H1 (cell line): ENCODE data around the gene AGR2. TPM values are rescaled to one million over a fixed set of nuclear protein-coding genes. Genes with fewer than 3 reads are reported as not detected.

Source experiments
- CBX5 ChIP-seq: fragments of 300-800, 300-1000 bp; sonication (generic); IDR thresholded peaks from 2 replicates; pipeline ENCODE4 v1.7.1; 2016; ENCODE audit warnings: antibody characterized with exemption, low read length, low read depth
- FOSL1 ChIP-seq: IDR thresholded peaks from 2 replicates; pipeline ENCODE4 v1.6.1; 2011; ENCODE audit warnings: mild to moderate bottlenecking, low read depth, low read length, moderate library complexity; ENCODE audit not compliant: insufficient read depth
- JUND ChIP-seq: IDR thresholded peaks from 2 replicates; pipeline ENCODE4 v1.6.1; 2011; ENCODE audit warnings: mild to moderate bottlenecking, improper control_type of control experiment, low read length
- KDM1A ChIP-seq: fragments of 200-600, 300-600 bp; sonication (generic); IDR thresholded peaks from 2 replicates; pipeline ENCODE4 v1.7.1; 2016; ENCODE audit warnings: mild to moderate bottlenecking, low read length, borderline replicate concordance
- NANOG ChIP-seq: IDR thresholded peaks from 2 replicates; pipeline ENCODE4 v1.6.1; 2011; ENCODE audit warnings: low read length, low read depth, mild to moderate bottlenecking, inconsistent platforms; ENCODE audit not compliant: insufficient read depth, poor library complexity, severe bottlenecking
- SP1 ChIP-seq: IDR thresholded peaks from 2 replicates; pipeline ENCODE4 v1.6.1; 2011; ENCODE audit warnings: low read depth, low read length
- SP2 ChIP-seq: IDR thresholded peaks from 2 replicates; pipeline ENCODE4 v1.6.1; 2012; ENCODE audit warnings: mild to moderate bottlenecking, low read length, inconsistent platforms
- SUZ12 ChIP-seq: fragments of 200-600 bp; sonication (generic); IDR thresholded peaks from 2 replicates; pipeline ENCODE4 v1.6.1; 2012; ENCODE audit warnings: mild to moderate bottlenecking, inconsistent platforms, low read length, moderate library complexity, mixed read lengths
- ZNF274 ChIP-seq: IDR thresholded peaks from 2 replicates; pipeline ENCODE4 v1.7.0; 2012; ENCODE audit warnings: low read length, borderline replicate concordance; ENCODE audit errors: extremely low read depth
- polyA plus RNA-seq, 7 experiments: library from polyadenylated mRNA; depleted of rRNA in 3 of 7; stranded (reverse) in 5 of 7; unstranded in 2 of 7; fragments of >200 nt in 5 of 7; fragments of 200-250 nt in 2 of 7; gene quantifications; 1 replicate in 5 of 7; 2 replicates in 1 of 7; 4 replicates in 1 of 7; pipeline versions ENCODE4 v1.2.1 to v1.2.3, GENCODE V29; 2011 to 2013; ENCODE audit warnings: missing spikeins in 2 of 7, mixed read lengths in 2 of 7
- total RNA-seq: library from RNA; stranded (reverse); fragmentation: NEBNext Ultra II Directional; extraction: Animal tissue kit (Norgen Biotek cat#: 25700); gene quantifications from 2 replicates; pipeline ENCODE4 v1.2.1, GENCODE V29; 2021
- TF ChIP-seq, protein P1 (sequence below): fragments of 300-600 bp; sonication (generic); IDR thresholded peaks from 2 replicates; pipeline ENCODE4 v1.7.1; 2012; ENCODE audit warnings: low read length, moderate library complexity, mild to moderate bottlenecking, inconsistent platforms; ENCODE audit not compliant: insufficient replicate concordance
- TF ChIP-seq, protein P2 (sequence below): IDR thresholded peaks from 2 replicates; pipeline ENCODE4 v1.6.1; 2011; ENCODE audit warnings: low read depth, mild to moderate bottlenecking, low read length; ENCODE audit not compliant: insufficient read depth

Gene AGR2
- total and polyA plus RNA-seq, 2 of the 8 experiments (the other 6 are each of a cell fraction or from before 2014, with no cell fraction given) = not detected

DNA sequence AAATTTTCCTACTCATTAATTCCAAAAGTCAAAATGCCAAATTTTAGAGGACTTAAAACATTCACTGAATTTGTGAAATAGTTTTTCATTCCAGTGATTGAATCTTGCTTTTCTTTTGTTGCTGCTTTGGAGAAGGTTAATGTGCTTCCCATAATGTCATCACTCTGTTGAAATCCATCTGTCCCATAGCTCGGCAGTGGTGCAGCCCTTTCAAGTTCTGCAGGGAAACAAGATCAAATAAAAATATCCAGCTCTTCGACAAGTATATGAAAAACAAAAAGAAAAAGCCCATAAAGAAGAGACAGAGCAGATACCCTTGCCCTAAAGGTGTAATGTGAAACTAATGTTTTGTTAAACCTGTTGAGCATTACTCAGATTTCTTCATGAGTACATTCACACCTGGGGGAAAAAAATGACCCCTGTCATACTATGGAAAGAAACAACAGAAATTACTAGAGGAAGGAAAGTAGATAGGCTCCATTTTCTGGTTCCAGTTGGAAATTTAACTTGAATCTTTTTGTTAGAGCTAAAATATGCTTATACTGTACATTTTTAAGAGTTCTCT lies 41.9 kb upstream of the AGR2 start (continued):
- TF ChIP-seq, protein P1, sequence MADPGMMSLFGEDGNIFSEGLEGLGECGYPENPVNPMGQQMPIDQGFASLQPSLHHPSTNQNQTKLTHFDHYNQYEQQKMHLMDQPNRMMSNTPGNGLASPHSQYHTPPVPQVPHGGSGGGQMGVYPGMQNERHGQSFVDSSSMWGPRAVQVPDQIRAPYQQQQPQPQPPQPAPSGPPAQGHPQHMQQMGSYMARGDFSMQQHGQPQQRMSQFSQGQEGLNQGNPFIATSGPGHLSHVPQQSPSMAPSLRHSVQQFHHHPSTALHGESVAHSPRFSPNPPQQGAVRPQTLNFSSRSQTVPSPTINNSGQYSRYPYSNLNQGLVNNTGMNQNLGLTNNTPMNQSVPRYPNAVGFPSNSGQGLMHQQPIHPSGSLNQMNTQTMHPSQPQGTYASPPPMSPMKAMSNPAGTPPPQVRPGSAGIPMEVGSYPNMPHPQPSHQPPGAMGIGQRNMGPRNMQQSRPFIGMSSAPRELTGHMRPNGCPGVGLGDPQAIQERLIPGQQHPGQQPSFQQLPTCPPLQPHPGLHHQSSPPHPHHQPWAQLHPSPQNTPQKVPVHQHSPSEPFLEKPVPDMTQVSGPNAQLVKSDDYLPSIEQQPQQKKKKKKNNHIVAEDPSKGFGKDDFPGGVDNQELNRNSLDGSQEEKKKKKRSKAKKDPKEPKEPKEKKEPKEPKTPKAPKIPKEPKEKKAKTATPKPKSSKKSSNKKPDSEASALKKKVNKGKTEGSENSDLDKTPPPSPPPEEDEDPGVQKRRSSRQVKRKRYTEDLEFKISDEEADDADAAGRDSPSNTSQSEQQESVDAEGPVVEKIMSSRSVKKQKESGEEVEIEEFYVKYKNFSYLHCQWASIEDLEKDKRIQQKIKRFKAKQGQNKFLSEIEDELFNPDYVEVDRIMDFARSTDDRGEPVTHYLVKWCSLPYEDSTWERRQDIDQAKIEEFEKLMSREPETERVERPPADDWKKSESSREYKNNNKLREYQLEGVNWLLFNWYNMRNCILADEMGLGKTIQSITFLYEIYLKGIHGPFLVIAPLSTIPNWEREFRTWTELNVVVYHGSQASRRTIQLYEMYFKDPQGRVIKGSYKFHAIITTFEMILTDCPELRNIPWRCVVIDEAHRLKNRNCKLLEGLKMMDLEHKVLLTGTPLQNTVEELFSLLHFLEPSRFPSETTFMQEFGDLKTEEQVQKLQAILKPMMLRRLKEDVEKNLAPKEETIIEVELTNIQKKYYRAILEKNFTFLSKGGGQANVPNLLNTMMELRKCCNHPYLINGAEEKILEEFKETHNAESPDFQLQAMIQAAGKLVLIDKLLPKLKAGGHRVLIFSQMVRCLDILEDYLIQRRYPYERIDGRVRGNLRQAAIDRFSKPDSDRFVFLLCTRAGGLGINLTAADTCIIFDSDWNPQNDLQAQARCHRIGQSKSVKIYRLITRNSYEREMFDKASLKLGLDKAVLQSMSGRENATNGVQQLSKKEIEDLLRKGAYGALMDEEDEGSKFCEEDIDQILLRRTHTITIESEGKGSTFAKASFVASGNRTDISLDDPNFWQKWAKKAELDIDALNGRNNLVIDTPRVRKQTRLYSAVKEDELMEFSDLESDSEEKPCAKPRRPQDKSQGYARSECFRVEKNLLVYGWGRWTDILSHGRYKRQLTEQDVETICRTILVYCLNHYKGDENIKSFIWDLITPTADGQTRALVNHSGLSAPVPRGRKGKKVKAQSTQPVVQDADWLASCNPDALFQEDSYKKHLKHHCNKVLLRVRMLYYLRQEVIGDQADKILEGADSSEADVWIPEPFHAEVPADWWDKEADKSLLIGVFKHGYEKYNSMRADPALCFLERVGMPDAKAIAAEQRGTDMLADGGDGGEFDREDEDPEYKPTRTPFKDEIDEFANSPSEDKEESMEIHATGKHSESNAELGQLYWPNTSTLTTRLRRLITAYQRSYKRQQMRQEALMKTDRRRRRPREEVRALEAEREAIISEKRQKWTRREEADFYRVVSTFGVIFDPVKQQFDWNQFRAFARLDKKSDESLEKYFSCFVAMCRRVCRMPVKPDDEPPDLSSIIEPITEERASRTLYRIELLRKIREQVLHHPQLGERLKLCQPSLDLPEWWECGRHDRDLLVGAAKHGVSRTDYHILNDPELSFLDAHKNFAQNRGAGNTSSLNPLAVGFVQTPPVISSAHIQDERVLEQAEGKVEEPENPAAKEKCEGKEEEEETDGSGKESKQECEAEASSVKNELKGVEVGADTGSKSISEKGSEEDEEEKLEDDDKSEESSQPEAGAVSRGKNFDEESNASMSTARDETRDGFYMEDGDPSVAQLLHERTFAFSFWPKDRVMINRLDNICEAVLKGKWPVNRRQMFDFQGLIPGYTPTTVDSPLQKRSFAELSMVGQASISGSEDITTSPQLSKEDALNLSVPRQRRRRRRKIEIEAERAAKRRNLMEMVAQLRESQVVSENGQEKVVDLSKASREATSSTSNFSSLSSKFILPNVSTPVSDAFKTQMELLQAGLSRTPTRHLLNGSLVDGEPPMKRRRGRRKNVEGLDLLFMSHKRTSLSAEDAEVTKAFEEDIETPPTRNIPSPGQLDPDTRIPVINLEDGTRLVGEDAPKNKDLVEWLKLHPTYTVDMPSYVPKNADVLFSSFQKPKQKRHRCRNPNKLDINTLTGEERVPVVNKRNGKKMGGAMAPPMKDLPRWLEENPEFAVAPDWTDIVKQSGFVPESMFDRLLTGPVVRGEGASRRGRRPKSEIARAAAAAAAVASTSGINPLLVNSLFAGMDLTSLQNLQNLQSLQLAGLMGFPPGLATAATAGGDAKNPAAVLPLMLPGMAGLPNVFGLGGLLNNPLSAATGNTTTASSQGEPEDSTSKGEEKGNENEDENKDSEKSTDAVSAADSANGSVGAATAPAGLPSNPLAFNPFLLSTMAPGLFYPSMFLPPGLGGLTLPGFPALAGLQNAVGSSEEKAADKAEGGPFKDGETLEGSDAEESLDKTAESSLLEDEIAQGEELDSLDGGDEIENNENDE = no peak
- TF ChIP-seq SP1 = no peak
- TF ChIP-seq FOSL1 = no peak
- TF ChIP-seq JUND = no peak
- TF ChIP-seq ZNF274 = no peak
- TF ChIP-seq, protein P2, sequence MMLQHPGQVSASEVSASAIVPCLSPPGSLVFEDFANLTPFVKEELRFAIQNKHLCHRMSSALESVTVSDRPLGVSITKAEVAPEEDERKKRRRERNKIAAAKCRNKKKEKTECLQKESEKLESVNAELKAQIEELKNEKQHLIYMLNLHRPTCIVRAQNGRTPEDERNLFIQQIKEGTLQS = no peak
- no peak for TF ChIP-seq NANOG
- no peak for TF ChIP-seq SP2
- TF ChIP-seq KDM1A = no peak
- no peak for TF ChIP-seq SUZ12
- no peak for TF ChIP-seq CBX5
